ENCODE data around the gene TRAF6. TPM values are rescaled to one million over a fixed set of nuclear protein-coding genes. Genes with fewer than 3 reads are reported as not detected.

The TRAF6 gene
- total and polyA plus RNA-seq, 7 donors: 3.6 to 15.5 (median 10.3) TPM

- peaks cover 0 to 15% (median 3%) of the 10 kb centered on the region in 4 donors for H3K4me1 ChIP-seq
- no peaks in the 10 kb centered on the region for H3K9me3 ChIP-seq
- DNase-seq: no peak
- no peaks in the 10 kb centered on the region for H3K27me3 ChIP-seq
- no peak for TF ChIP-seq POLR2A (IDR thresholded peaks at IDR 0.05)
- TF ChIP-seq CTCF (IDR thresholded peaks at IDR 0.05): no peak
- no peak for TF ChIP-seq POLR2AphosphoS5 (IDR thresholded peaks at IDR 0.05)
- TF ChIP-seq EP300 (IDR thresholded peaks at IDR 0.05): no peak
- intact Hi-C loops (cut with DNase I): no loop called here
- 85 to 90% methylated on average over 8 of the region's 8 CpGs for WGBS, 2 donors
- H3K36me3 ChIP-seq: no peaks in the 10 kb centered on the region
- no peak overlapping the region for H3K27ac ChIP-seq
- no peak overlapping the region for H3K4me3 ChIP-seq
Measured at GRCh38 chr11:36458129-36458915, 51.8 kb downstream of the TRAF6 start.

- Histone ChIP-seq H3K4me3 (no peak overlapping the region), H3K36me3 (no peaks in the 10 kb centered on the region), H3K9me3 (no peaks in the 10 kb centered on the region), H3K4me1 (peaks cover 0 to 15% (median 3%) of the 10 kb centered on the region in 4 donors), H3K27me3 (no peaks in the 10 kb centered on the region), H3K27ac (peak overlapping the region; percentile 59 to 73 (median 62))
- WGBS, 2 donors: 81 to 86% methylated on average over 6 of the region's 6 CpGs
- intact Hi-C loops (cut with DNase I): no loop called here
- DNase-seq: no peak
- TF ChIP-seq EP300 (IDR thresholded peaks at IDR 0.05): no peak
- no peak for TF ChIP-seq POLR2AphosphoS5 (IDR thresholded peaks at IDR 0.05)
- TF ChIP-seq POLR2A (IDR thresholded peaks at IDR 0.05): no peak
- no peak for TF ChIP-seq CTCF (IDR thresholded peaks at IDR 0.05)
Measured at GRCh38 chr11:36456156-36456555, 53.9 kb downstream of the TRAF6 start.

- peak; percentile 87 for DNase-seq
- no peak for TF ChIP-seq EP300 (IDR thresholded peaks at IDR 0.05)
- TF ChIP-seq POLR2AphosphoS5 (IDR thresholded peaks at IDR 0.05): peak in 3 of 4 donors; percentile 33 to 47 (median 37)
Measured at GRCh38 chr11:36455658-36456111, 54.4 kb downstream of the TRAF6 start.

GRCh38 chr11:36454941-36455631, 55.0 kb downstream of the TRAF6 start:
- Histone ChIP-seq H3K27me3 (no peaks in the 10 kb centered on the region), H3K4me1 (peaks cover 0 to 22% (median 9%) of the 10 kb centered on the region in 4 donors), H3K4me3 (no peak overlapping the region), H3K36me3 (no peaks in the 10 kb centered on the region), H3K27ac (peak overlapping the region; percentile 57 to 73 (median 66)), H3K9me3 (no peaks in the 10 kb centered on the region)
- WGBS, 2 donors: 77 to 82% methylated on average over 17 of the region's 17 CpGs
- DNase-seq: no peak
- intact Hi-C loops (cut with DNase I): no loop called here
- TF ChIP-seq POLR2AphosphoS5 (IDR thresholded peaks at IDR 0.05) (no peak), CTCF (IDR thresholded peaks at IDR 0.05) (no peak), EP300 (IDR thresholded peaks at IDR 0.05) (no peak), POLR2A (IDR thresholded peaks at IDR 0.05) (no peak)

More at GRCh38 chr11:36455658-36456111, 54.4 kb downstream of the TRAF6 start:
- Histone ChIP-seq H3K9me3 (no peaks in the 10 kb centered on the region), H3K27me3 (no peaks in the 10 kb centered on the region), H3K36me3 (no peaks in the 10 kb centered on the region), H3K4me3 (no peak overlapping the region), H3K4me1 (peaks cover 0 to 16% (median 3%) of the 10 kb centered on the region in 4 donors), H3K27ac (peak overlapping the region; percentile 59 to 73 (median 66))
- intact Hi-C loops (cut with DNase I): no loop called here
- 58 to 81% methylated on average over 11 of the region's 11 CpGs for whole genome bisulfite sequencing, 2 donors

- Histone ChIP-seq H3K9me3 (no peaks in the 10 kb centered on the region), H3K36me3 (no peaks in the 10 kb centered on the region), H3K4me1 (peaks cover 0 to 27% (median 14%) of the 10 kb centered on the region in 4 donors), H3K4me3 (no peak overlapping the region), H3K27me3 (no peaks in the 10 kb centered on the region), H3K27ac (peak overlapping the region in 2 of 4 donors; percentile 62 to 73)
- WGBS, 2 donors: 90 to 91% methylated on average over 18 of the region's 18 CpGs
- intact Hi-C loops (cut with DNase I): no loop called here
- no peak for TF ChIP-seq EP300 (IDR thresholded peaks at IDR 0.05)
- TF ChIP-seq CTCF (IDR thresholded peaks at IDR 0.05): no peak
- no peak for TF ChIP-seq POLR2AphosphoS5 (IDR thresholded peaks at IDR 0.05)
- no peak for TF ChIP-seq POLR2A (IDR thresholded peaks at IDR 0.05)
- DNase-seq: no peak
Measured at GRCh38 chr11:36454551-36454940, 55.5 kb downstream of the TRAF6 start.

Measured in sigmoid colon (tissue), 7 donors.